Neural crest cell (in vitro differentiated cells): ENCODE measurements around the gene NME3. TPM values are rescaled to one million over a fixed set of nuclear protein-coding genes. Genes with fewer than 3 reads are reported as not detected.

Source experiments
- DNase-seq: peaks from one replicate; pipeline ENCODE4 v3.0.0; 2021; ENCODE audit warnings: low read depth, mixed read lengths, low spot score
- H3K27ac Mint-ChIP-seq: one replicate; pipeline ENCODE4 v1.8.0; 2021; ENCODE audit warnings: mild to moderate bottlenecking, mixed read lengths; ENCODE audit not compliant: unreplicated experiment
- H3K27me3 Mint-ChIP-seq: 2 replicates; pipeline ENCODE4 v1.8.0; 2021; ENCODE audit warnings: low read depth, mild to moderate bottlenecking, mixed read lengths
- H3K36me3 Mint-ChIP-seq: 2 replicates; pipeline ENCODE4 v1.8.0; 2021; ENCODE audit warnings: low read depth, mild to moderate bottlenecking, mixed read lengths
- H3K4me1 Mint-ChIP-seq: 2 replicates; pipeline ENCODE4 v1.8.0; 2021; ENCODE audit warnings: mixed read lengths
- H3K4me3 Mint-ChIP-seq: one replicate; pipeline ENCODE4 v1.8.0; 2021; ENCODE audit warnings: mild to moderate bottlenecking, mixed read lengths
- H3K9me3 Mint-ChIP-seq: 2 replicates; pipeline ENCODE4 v1.8.0; 2021; ENCODE audit warnings: mixed read lengths
- CTCF ChIP-seq: fragments of 200-600 bp; sonication (generic); conservative IDR thresholded peaks from 2 replicates; pipeline ENCODE4 v1.5.0; 2021; ENCODE audit warnings: antibody characterized with exemption, mild to moderate bottlenecking
- total RNA-seq: library from RNA; stranded (reverse); gene quantifications from 2 replicates; pipeline ENCODE4 v1.2.1, GENCODE V29; 2021

Gene NME3
- total RNA-seq, 1 donor from 2014 or later: 35.0 TPM

GRCh38 chr16:1760911-1761310 lies 10.4 kb downstream of the NME3 start:
- DNase-seq: no peak
- Mint-ChIP-seq H3K27me3 (no peaks in the 10 kb centered on the region), H3K27ac (no peak overlapping the region), H3K4me1 (no peaks in the 10 kb centered on the region), H3K36me3 (peaks cover 3% of the 10 kb centered on the region), H3K9me3 (no peaks in the 10 kb centered on the region), H3K4me3 (no peak overlapping the region)
- no peak for TF ChIP-seq CTCF

GRCh38 chr16:1759511-1759910 lies 11.8 kb downstream of the NME3 start:
- Mint-ChIP-seq H3K36me3 (peaks cover 3% of the 10 kb centered on the region), H3K27me3 (no peaks in the 10 kb centered on the region), H3K9me3 (no peaks in the 10 kb centered on the region), H3K4me3 (no peak overlapping the region), H3K4me1 (no peaks in the 10 kb centered on the region), H3K27ac (no peak overlapping the region)
- DNase-seq: no peak
- no peak for TF ChIP-seq CTCF

GRCh38 chr16:1758923-1759322 lies 12.4 kb downstream of the NME3 start:
- no peaks in the 10 kb centered on the region for H3K4me1 Mint-ChIP-seq
- H3K27me3 Mint-ChIP-seq: no peaks in the 10 kb centered on the region
- no peak overlapping the region for H3K4me3 Mint-ChIP-seq
- TF ChIP-seq CTCF: no peak
- DNase-seq: no peak
- no peak overlapping the region for H3K27ac Mint-ChIP-seq
- H3K36me3 Mint-ChIP-seq: peaks cover 3% of the 10 kb centered on the region
- H3K9me3 Mint-ChIP-seq: no peaks in the 10 kb centered on the region

- TF ChIP-seq CTCF: no peak
- Mint-ChIP-seq H3K36me3 (peaks cover 3% of the 10 kb centered on the region), H3K9me3 (no peaks in the 10 kb centered on the region), H3K27ac (no peak overlapping the region), H3K4me1 (no peaks in the 10 kb centered on the region), H3K4me3 (no peak overlapping the region), H3K27me3 (no peaks in the 10 kb centered on the region)
- DNase-seq: no peak
These were observed 13.5 kb downstream of the NME3 start for GRCh38 chr16:1757714-1758461.

- no peaks in the 10 kb centered on the region for H3K36me3 Mint-ChIP-seq
- H3K4me1 Mint-ChIP-seq: no peaks in the 10 kb centered on the region
- H3K27me3 Mint-ChIP-seq: no peaks in the 10 kb centered on the region
- H3K4me3 Mint-ChIP-seq: no peak overlapping the region
- no peak for TF ChIP-seq CTCF
- H3K9me3 Mint-ChIP-seq: no peaks in the 10 kb centered on the region
- DNase-seq: no peak
- H3K27ac Mint-ChIP-seq: no peak overlapping the region
These were observed 17.1 kb downstream of the NME3 start for GRCh38 chr16:1754204-1754603.
